ENCODE results near the gene FEM1B. TPM values are rescaled to one million over a fixed set of nuclear protein-coding genes. Genes with fewer than 3 reads are reported as not detected.

FEM1B gene
- total RNA-seq, 1 experiment from 2014 or later, result 70.2 TPM

GRCh38 chr15:68261241-68261640, 16.3 kb upstream of the FEM1B start:
- BruUV-seq (replicated peaks), result no TSS peak
- Mint-ChIP-seq H3K36me3 (ENCODE audit: insufficient read depth, unreplicated experiment) (no peaks in the 10 kb centered on the region), H3K27me3 (ENCODE audit: insufficient read depth, unreplicated experiment) (no peaks in the 10 kb centered on the region), H3K4me3 (ENCODE audit: unreplicated experiment) (no peak overlapping the region), H3K9me3 (ENCODE audit: unreplicated experiment) (no peaks in the 10 kb centered on the region), H3K4me1 (ENCODE audit: insufficient read depth, unreplicated experiment) (peaks cover 5% of the 10 kb centered on the region), H3K27ac (ENCODE audit: low read depth, unreplicated experiment) (no peak overlapping the region)
- ChIA-PET POLR2A (interaction anchor here (0.6 to 6.3 kb wide), 3 partner anchors 16 to 688 kb away, joined by 3 to 120 read pairs (median 3); partner anchors contain the start of gene FEM1B), CTCF (interaction anchor here (0.7 kb wide), 1 partner anchor 45 kb away, joined by 7 read pairs; no protein-coding TSS in a partner anchor)
- intact Hi-C loops (cut with micrococcal nuclease), result no loop called here
- no peak for DNase-seq (ENCODE audit: unreplicated experiment)
- TF ChIP-seq CTCF (IDR thresholded peaks at IDR 0.05; ENCODE audit: unreplicated experiment), result no peak

- CTCF ChIA-PET, result interaction anchor here (0.5 to 0.7 kb wide), 2 partner anchors 9 to 44 kb away, joined by 4 to 7 read pairs; no protein-coding TSS in a partner anchor
- no peak overlapping the region for H3K27ac Mint-ChIP-seq (ENCODE audit: low read depth, unreplicated experiment)
- no peak overlapping the region for H3K4me3 Mint-ChIP-seq (ENCODE audit: unreplicated experiment)
- no peaks in the 10 kb centered on the region for H3K36me3 Mint-ChIP-seq (ENCODE audit: insufficient read depth, unreplicated experiment)
- POLR2A ChIA-PET, result interaction anchor here (0.9 to 6.3 kb wide), 2 partner anchors 9 to 16 kb away, joined by 4 to 120 read pairs; partner anchors contain the start of gene FEM1B
- H3K9me3 Mint-ChIP-seq (ENCODE audit: unreplicated experiment), result no peaks in the 10 kb centered on the region
- DNase-seq (ENCODE audit: unreplicated experiment), result no peak
- peaks cover 5% of the 10 kb centered on the region for H3K4me1 Mint-ChIP-seq (ENCODE audit: insufficient read depth, unreplicated experiment)
- intact Hi-C loops (cut with micrococcal nuclease), result no loop called here
- no peaks in the 10 kb centered on the region for H3K27me3 Mint-ChIP-seq (ENCODE audit: insufficient read depth, unreplicated experiment)
- no peak for TF ChIP-seq CTCF (IDR thresholded peaks at IDR 0.05; ENCODE audit: unreplicated experiment)
- no TSS peak for BruUV-seq (replicated peaks)
Observed at GRCh38 chr15:68261980-68262379, 15.6 kb upstream of the FEM1B start.

GRCh38 chr15:68262514-68263356, 14.8 kb upstream of the FEM1B start:
- Mint-ChIP-seq H3K36me3 (ENCODE audit: insufficient read depth, unreplicated experiment) (no peaks in the 10 kb centered on the region), H3K4me3 (ENCODE audit: unreplicated experiment) (no peak overlapping the region)
- intact Hi-C loops (cut with micrococcal nuclease), result no loop called here

More at GRCh38 chr15:68262514-68263356, 14.8 kb upstream of the FEM1B start:
- Mint-ChIP-seq H3K27ac (ENCODE audit: low read depth, unreplicated experiment) (no peak overlapping the region), H3K4me1 (ENCODE audit: insufficient read depth, unreplicated experiment) (peaks cover 8% of the 10 kb centered on the region), H3K27me3 (ENCODE audit: insufficient read depth, unreplicated experiment) (no peaks in the 10 kb centered on the region), H3K9me3 (ENCODE audit: unreplicated experiment) (no peaks in the 10 kb centered on the region)
- DNase-seq (ENCODE audit: unreplicated experiment), result no peak
- CTCF ChIA-PET, result interaction anchor here (0.5 to 1.0 kb wide), 3 partner anchors 9 to 43 kb away, joined by 3 to 5 read pairs (median 4); no protein-coding TSS in a partner anchor
- no peak for TF ChIP-seq CTCF (IDR thresholded peaks at IDR 0.05; ENCODE audit: unreplicated experiment)
- BruUV-seq (replicated peaks), result no TSS peak
- POLR2A ChIA-PET, result interaction anchor here (0.6 to 6.3 kb wide), 5 partner anchors 8 to 102 kb away, joined by 3 to 120 read pairs (median 4); partner anchors contain the start of gene FEM1B
